CD4-positive, alpha-beta T cell (primary cell): ENCODE data around the gene PATE3. TPM values are rescaled to one million over a fixed set of nuclear protein-coding genes. Genes with fewer than 3 reads are reported as not detected.

Experiments used
- ATAC-seq: fragments of 200-7000 bp; cut with Tn5 transposase; one replicate; pipeline ENCODE4 v1.10.0; 2022; ENCODE audit warnings: mild to moderate bottlenecking; ENCODE audit not compliant: poor library complexity
- CTCF ChIA-PET: fragments of 350-600 bp; sonication (Branson Sonifier 250); formaldehyde crosslinking; loops from one replicate; lab custom pipeline; 2021; ENCODE audit warnings: antibody characterized with exemption, inconsistent platforms; lab: Charles Lee
- POLR2A ChIA-PET: fragments of 350-600 bp; sonication (Branson Sonifier 250); formaldehyde crosslinking; loops from one replicate; lab custom pipeline; 2021; ENCODE audit warnings: antibody characterized with exemption, inconsistent platforms; lab: Charles Lee
- DNase-seq, 14 experiments: peaks; one replicate each; pipeline ENCODE4 v3.0.0-alpha.2; 2013 to 2020; ENCODE audit warnings: mixed read lengths in 2 of 14
- H3K27ac ChIP-seq, 2 donors: one replicate each; pipeline versions ENCODE4 v1.5.1 to v1.7.0; 2013; ENCODE audit warnings: low read length in 2 of 2, low read depth in 1 of 2, mild to moderate bottlenecking in 1 of 2
- H3K27me3 ChIP-seq, 2 experiments: 1 replicate in 1 of 2; 2 replicates in 1 of 2; pipeline versions ENCODE4 v1.6.1 to v1.7.0; 2013; ENCODE audit warnings: low read length in 2 of 2, control low read depth in 1 of 2, mild to moderate bottlenecking in 1 of 2, moderate library complexity in 1 of 2; ENCODE audit not compliant: insufficient read depth in 2 of 2, control insufficient read depth in 1 of 2
- H3K36me3 ChIP-seq: one replicate; pipeline ENCODE4 v1.6.1; 2013; ENCODE audit warnings: low read length, control low read depth; ENCODE audit not compliant: insufficient read depth
- H3K4me1 ChIP-seq: one replicate; pipeline ENCODE4 v1.6.1; 2013; ENCODE audit warnings: low read length, control low read depth; ENCODE audit not compliant: insufficient read depth
- H3K4me3 ChIP-seq: one replicate; pipeline ENCODE4 v1.5.1; 2013; ENCODE audit warnings: mild to moderate bottlenecking, low read length, moderate library complexity
- H3K9me3 ChIP-seq, 2 experiments: 1 replicate in 1 of 2; 2 replicates in 1 of 2; pipeline versions ENCODE4 v1.6.1 to v1.7.0; 2013; ENCODE audit warnings: low read length in 2 of 2, mild to moderate bottlenecking in 2 of 2, control low read depth in 1 of 2, moderate library complexity in 1 of 2; ENCODE audit not compliant: control insufficient read depth in 1 of 2, insufficient read depth in 1 of 2
- H3K27ac Mint-ChIP-seq: one replicate; pipeline ENCODE4 v1.8.0; 2020; ENCODE audit warnings: mixed read lengths
- H3K27me3 Mint-ChIP-seq: one replicate; pipeline ENCODE4 v1.8.0; 2021; ENCODE audit warnings: mixed read lengths
- H3K36me3 Mint-ChIP-seq: one replicate; pipeline ENCODE4 v1.8.0; 2021; ENCODE audit warnings: low read depth, mixed read lengths
- H3K4me1 Mint-ChIP-seq: one replicate; pipeline ENCODE4 v1.8.0; 2021; ENCODE audit warnings: low read depth, mixed read lengths
- H3K4me3 Mint-ChIP-seq: one replicate; pipeline ENCODE4 v1.8.0; 2020; ENCODE audit warnings: mild to moderate bottlenecking, mixed read lengths
- H3K9me3 Mint-ChIP-seq: one replicate; pipeline ENCODE4 v1.8.0; 2020; ENCODE audit warnings: mixed read lengths
- CTCF ChIP-seq: fragments of 200-600 bp; IDR thresholded peaks from one replicate; pipeline ENCODE4 v1.8.0; 2022; ENCODE audit warnings: antibody characterized with exemption, mild to moderate bottlenecking
- intact Hi-C, 2 experiments: fragments of 100-400 bp; cut with DNase I in 1 of 2; cut with micrococcal nuclease in 1 of 2; formaldehyde crosslinking; loops; one replicate each; pipeline versions ENCODE4 v1.15.1 to v1.9.0; 2023 to 2025; cut with DNase I, micrococcal nuclease
- polyA plus RNA-seq, 2 donors: library from polyadenylated mRNA; unstranded; fragments of 120-200 nt; gene quantifications; one replicate each; pipeline ENCODE4 v1.2.1, GENCODE V29; 2013
- total RNA-seq, 174 experiments: library from RNA in 2 of 174; stranded (reverse) in 2 of 174; gene quantifications; one replicate each; pipeline ENCODE4 v1.2.3 and lab custom pipeline; 2021 to 2026

Gene PATE3
- total RNA-seq (not detected), total RNA-seq (lab: John Stamatoyannopoulos, UW) (0 to 0.14 (median 0) reads per million in 172 experiments)
- polyA plus RNA-seq (2013, experiment 1 of 2) = not detected
- not detected for polyA plus RNA-seq (2013, experiment 2 of 2)

GRCh38 chr11:125787827-125788226, at the start of gene PATE3:
Gene PATE3, plus strand, starts transcription at chr11:125788127. Its CDS starts 25 bp downstream, at chr11:125788152.
- H3K36me3 ChIP-seq = no peaks in the 10 kb centered on the region
- no peak within 1 kb of the TSS for H3K27ac ChIP-seq
- ChIA-PET POLR2A (no interaction called here), CTCF (no interaction called here)
- intact Hi-C loops = no loop called here
- no peaks in the 10 kb centered on the region for H3K27me3 ChIP-seq
- H3K4me3 Mint-ChIP-seq = no peak within 1 kb of the TSS
- no peak for ATAC-seq
- no peaks in the 10 kb centered on the region for H3K4me1 ChIP-seq
- no peak for DNase-seq
- no peak for TF ChIP-seq CTCF
- H3K9me3 ChIP-seq = no peaks in the 10 kb centered on the region
- no peaks in the 10 kb centered on the region for H3K4me1 Mint-ChIP-seq
- H3K9me3 Mint-ChIP-seq = no peaks in the 10 kb centered on the region
- H3K4me3 ChIP-seq = no peak within 1 kb of the TSS
- no peak within 1 kb of the TSS for H3K27ac Mint-ChIP-seq
- no peaks in the 10 kb centered on the region for H3K27me3 Mint-ChIP-seq
- no peaks in the 10 kb centered on the region for H3K36me3 Mint-ChIP-seq

GRCh38 chr11:125740617-125741016, 47.3 kb upstream of the PATE3 start:
- no peak overlapping the region for H3K4me3 ChIP-seq
- TF ChIP-seq CTCF = no peak
- Mint-ChIP-seq H3K4me3 (no peak overlapping the region), H3K9me3 (peaks cover 11% of the 10 kb centered on the region), H3K27me3 (peaks cover 25% of the 10 kb centered on the region), H3K4me1 (no peaks in the 10 kb centered on the region), H3K27ac (no peak overlapping the region), H3K36me3 (no peaks in the 10 kb centered on the region)
- DNase-seq (no peak), ATAC-seq (no peak)
- H3K9me3 ChIP-seq = no peaks in the 10 kb centered on the region
- CTCF ChIA-PET = no interaction called here
- no peaks in the 10 kb centered on the region for H3K4me1 ChIP-seq
- H3K27ac ChIP-seq = no peak overlapping the region
- POLR2A ChIA-PET = no interaction called here
- peaks cover 0 to 18% of the 10 kb centered on the region in 2 experiments for H3K27me3 ChIP-seq
- intact Hi-C loops = no loop called here
- no peaks in the 10 kb centered on the region for H3K36me3 ChIP-seq

- Mint-ChIP-seq H3K27me3 (peaks cover 21% of the 10 kb centered on the region), H3K36me3 (no peaks in the 10 kb centered on the region), H3K9me3 (no peaks in the 10 kb centered on the region), H3K4me3 (no peak overlapping the region), H3K27ac (no peak overlapping the region), H3K4me1 (no peaks in the 10 kb centered on the region)
- ATAC-seq (no peak), DNase-seq (no peak)
- no peaks in the 10 kb centered on the region for H3K4me1 ChIP-seq
- peaks cover 5 to 18% of the 10 kb centered on the region in 2 experiments for H3K27me3 ChIP-seq
- ChIA-PET POLR2A (no interaction called here), CTCF (no interaction called here)
- H3K9me3 ChIP-seq = no peaks in the 10 kb centered on the region
- no peak overlapping the region for H3K27ac ChIP-seq
- no peak for TF ChIP-seq CTCF
- H3K4me3 ChIP-seq = no peak overlapping the region
- intact Hi-C loops = no loop called here
- H3K36me3 ChIP-seq = no peaks in the 10 kb centered on the region
These were observed 44.2 kb upstream of the PATE3 start for GRCh38 chr11:125743681-125744080.
